ENCODE results near the gene XRCC4.

Gene XRCC4

GRCh38 chr5:83126501-83126900, 49.2 kb downstream of the XRCC4 start:
- TF ChIP-seq, protein P1, sequence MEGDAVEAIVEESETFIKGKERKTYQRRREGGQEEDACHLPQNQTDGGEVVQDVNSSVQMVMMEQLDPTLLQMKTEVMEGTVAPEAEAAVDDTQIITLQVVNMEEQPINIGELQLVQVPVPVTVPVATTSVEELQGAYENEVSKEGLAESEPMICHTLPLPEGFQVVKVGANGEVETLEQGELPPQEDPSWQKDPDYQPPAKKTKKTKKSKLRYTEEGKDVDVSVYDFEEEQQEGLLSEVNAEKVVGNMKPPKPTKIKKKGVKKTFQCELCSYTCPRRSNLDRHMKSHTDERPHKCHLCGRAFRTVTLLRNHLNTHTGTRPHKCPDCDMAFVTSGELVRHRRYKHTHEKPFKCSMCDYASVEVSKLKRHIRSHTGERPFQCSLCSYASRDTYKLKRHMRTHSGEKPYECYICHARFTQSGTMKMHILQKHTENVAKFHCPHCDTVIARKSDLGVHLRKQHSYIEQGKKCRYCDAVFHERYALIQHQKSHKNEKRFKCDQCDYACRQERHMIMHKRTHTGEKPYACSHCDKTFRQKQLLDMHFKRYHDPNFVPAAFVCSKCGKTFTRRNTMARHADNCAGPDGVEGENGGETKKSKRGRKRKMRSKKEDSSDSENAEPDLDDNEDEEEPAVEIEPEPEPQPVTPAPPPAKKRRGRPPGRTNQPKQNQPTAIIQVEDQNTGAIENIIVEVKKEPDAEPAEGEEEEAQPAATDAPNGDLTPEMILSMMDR (IDR thresholded peaks at IDR 0.05; ENCODE audit: low read length, missing control alignments): no peak
- no peak for DNase-seq (ENCODE audit: low read depth)
- H3K4me3 ChIP-seq (replicated peaks; ENCODE audit: low read depth, low read length): no peak overlapping the region

DNA sequence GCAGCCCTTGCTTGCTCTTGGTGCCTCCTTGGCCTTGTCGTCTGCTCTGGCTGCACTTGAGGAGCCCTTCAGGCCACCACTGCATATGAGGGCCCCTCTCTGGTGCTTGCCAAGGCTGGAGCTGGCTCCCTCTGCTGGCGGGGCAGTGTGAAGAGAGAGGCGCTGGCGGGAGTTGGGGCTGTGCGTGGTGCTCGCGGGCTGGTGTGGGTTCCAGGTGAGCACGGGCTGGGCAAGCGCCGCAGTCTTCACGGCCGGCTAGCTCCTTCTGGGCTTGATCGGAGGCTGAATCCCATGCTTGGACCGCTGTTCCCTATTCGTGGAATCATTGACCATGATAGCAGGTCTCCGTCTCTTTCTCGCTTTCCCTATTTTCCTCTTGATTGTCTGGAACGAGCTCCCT, 56.5 kb downstream of the XRCC4 start:
- TF ChIP-seq, protein P1 (IDR thresholded peaks at IDR 0.05; ENCODE audit: low read length, missing control alignments): no peak

GRCh38 chr5:83142526-83142925, 65.2 kb downstream of the XRCC4 start:
- no peak overlapping the region for H3K4me3 ChIP-seq (replicated peaks; ENCODE audit: low read depth, low read length)
- DNase-seq (ENCODE audit: low read depth): no peak
- TF ChIP-seq, protein P1 (IDR thresholded peaks at IDR 0.05; ENCODE audit: low read length, missing control alignments): no peak

More for the DNA sequence above, 56.5 kb downstream of the XRCC4 start:
- H3K4me3 ChIP-seq (replicated peaks; ENCODE audit: low read depth, low read length): no peak overlapping the region
- DNase-seq (ENCODE audit: low read depth): no peak

DNA sequence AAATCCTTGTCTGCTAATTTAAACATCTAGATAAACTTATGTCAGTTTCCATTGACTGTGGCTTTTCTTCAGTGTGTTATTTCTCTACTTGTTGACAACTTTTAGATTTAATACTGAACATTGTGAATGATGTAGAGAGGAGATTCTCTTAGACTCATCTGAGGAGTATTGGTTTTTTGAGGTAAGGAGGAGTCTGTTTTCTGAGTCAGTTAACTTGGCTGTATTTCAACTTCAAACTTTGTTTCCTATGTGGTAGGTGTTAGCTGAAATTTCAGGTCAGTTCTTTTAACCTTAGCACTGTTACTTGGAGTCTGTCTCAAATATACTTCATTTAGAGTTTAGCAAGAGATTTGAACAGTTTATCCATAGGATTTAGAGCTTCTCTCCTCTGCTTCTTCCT, 67.9 kb downstream of the XRCC4 start:
- DNase-seq (ENCODE audit: low read depth): peak; percentile 27
- TF ChIP-seq, protein P1 (IDR thresholded peaks at IDR 0.05; ENCODE audit: low read length, missing control alignments): no peak
- H3K4me3 ChIP-seq (replicated peaks; ENCODE audit: low read depth, low read length): no peak overlapping the region

DNA sequence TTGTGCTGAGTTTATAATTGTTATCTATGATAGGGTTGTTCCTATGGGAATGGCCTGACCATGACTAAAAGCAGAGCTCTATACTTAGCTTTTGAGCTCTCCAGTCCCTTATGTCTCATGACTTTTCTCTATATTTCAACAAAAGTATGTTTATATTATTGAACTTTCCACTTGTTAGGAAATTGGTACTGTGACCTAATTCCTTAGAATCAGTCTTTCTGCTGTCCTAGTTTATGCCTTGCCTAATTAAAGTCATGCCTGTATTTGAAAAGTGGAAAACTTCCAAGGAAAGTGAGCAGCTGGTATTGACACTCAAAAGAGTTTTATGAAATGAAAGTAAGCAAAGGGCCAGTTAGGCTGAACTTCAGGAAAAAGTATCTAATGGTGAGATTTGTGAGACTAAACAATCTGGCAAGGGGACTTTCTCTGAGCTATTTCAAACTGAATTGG, 68.6 kb downstream of the XRCC4 start:
- H3K4me3 ChIP-seq (replicated peaks; ENCODE audit: low read depth, low read length): no peak overlapping the region
- TF ChIP-seq, protein P1 (IDR thresholded peaks at IDR 0.05; ENCODE audit: low read length, missing control alignments): no peak
- peak; percentile 13 for DNase-seq (ENCODE audit: low read depth)

DNA sequence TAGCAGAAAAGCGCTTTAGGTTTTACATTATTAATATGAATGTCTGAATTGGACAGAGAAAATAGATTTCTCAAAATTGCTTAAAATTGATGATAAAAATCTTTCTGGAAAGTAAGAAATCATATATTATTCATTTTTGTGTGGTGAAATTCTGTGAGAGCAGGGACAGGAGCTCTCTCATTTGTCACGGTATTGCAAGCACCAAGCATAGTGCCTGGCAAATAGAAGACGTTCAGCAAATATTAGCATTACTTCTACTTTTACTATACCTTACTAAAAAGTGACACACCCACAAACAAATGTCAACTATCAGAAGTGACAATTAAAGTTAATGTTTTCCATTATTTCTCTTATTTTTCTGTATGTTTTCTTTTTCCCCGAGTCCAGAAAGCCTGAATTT, 69.1 kb downstream of the XRCC4 start:
- TF ChIP-seq, protein P1 (IDR thresholded peaks at IDR 0.05; ENCODE audit: low read length, missing control alignments): no peak
- DNase-seq (ENCODE audit: low read depth): no peak

GRCh38 chr5:83147593-83147992, 70.2 kb downstream of the XRCC4 start:
- TF ChIP-seq, protein P1 (IDR thresholded peaks at IDR 0.05; ENCODE audit: low read length, missing control alignments): no peak
- no peak for DNase-seq (ENCODE audit: low read depth)
- no peak overlapping the region for H3K4me3 ChIP-seq (replicated peaks; ENCODE audit: low read depth, low read length)

More for the DNA sequence above, 69.1 kb downstream of the XRCC4 start:
- no peak overlapping the region for H3K4me3 ChIP-seq (replicated peaks; ENCODE audit: low read depth, low read length)

Data from fibroblast of pulmonary artery (primary cell).